Heart right ventricle (tissue), 16 donors: Measurements from ENCODE around the gene MEGF11. TPM values are rescaled to one million over a fixed set of nuclear protein-coding genes. Genes with fewer than 3 reads are reported as not detected.

Experiments used
- ATAC-seq, 8 donors: fragments of 200-7000 bp; cut with Tn5 transposase; one replicate each; pipeline ENCODE4 v1.9.1; 2020; ENCODE audit warnings: mild to moderate bottlenecking in 8 of 8, moderate library complexity in 8 of 8, moderate number of reproducible peaks in 1 of 8
- DNase-seq, 2 donors: peaks; one replicate each; pipeline ENCODE4 v3.0.0-alpha.2; 2020
- H3K27ac ChIP-seq, 10 donors: fragments of 200-600 bp; sonication (generic) in 2 of 10; one replicate each; pipeline versions ENCODE4 v1.5.0 to v1.8.0; 2020 to 2022; ENCODE audit warnings: mild to moderate bottlenecking in 3 of 10
- H3K27me3 ChIP-seq, 7 donors: fragments of 200-600 bp; one replicate each; pipeline ENCODE4 v1.8.0; 2021 to 2022; ENCODE audit warnings: mild to moderate bottlenecking in 2 of 7
- H3K36me3 ChIP-seq, 9 donors: fragments of 200-600 bp; sonication (generic) in 1 of 9; one replicate each; pipeline versions ENCODE4 v1.5.0 to v1.8.0; 2020 to 2022; ENCODE audit warnings: mild to moderate bottlenecking in 2 of 9
- H3K4me1 ChIP-seq, 9 donors: fragments of 200-600 bp; sonication (generic) in 1 of 9; one replicate each; pipeline versions ENCODE4 v1.5.0 to v1.8.0; 2020 to 2022; ENCODE audit warnings: mild to moderate bottlenecking in 4 of 9
- H3K4me3 ChIP-seq, 10 donors: fragments of 200-600 bp; sonication (generic) in 2 of 10; one replicate each; pipeline versions ENCODE4 v1.5.0 to v1.8.0; 2020 to 2022; ENCODE audit warnings: mild to moderate bottlenecking in 7 of 10, moderate library complexity in 2 of 10
- H3K9me3 ChIP-seq, 11 donors: fragments of 200-600 bp in 10 of 11; sonication (generic) in 2 of 11; one replicate each; pipeline versions ENCODE4 v1.5.0 to v1.8.0; 2013 to 2022; ENCODE audit warnings: mild to moderate bottlenecking in 2 of 11, control low read depth in 1 of 11, moderate library complexity in 1 of 11
- WGBS, 2 donors: extraction: QIAGEN DNeasy Blood & Tissue Kit; methylation state at CpG; one replicate each; pipeline ENCODE4 v1.1.7; 2013; ENCODE audit warnings: inconsistent platforms in 1 of 2; 5-methylcytosine and 5-hydroxymethylcytosine counted together
- intact Hi-C, 10 donors: fragments of 100-400 bp; cut with DNase I; formaldehyde crosslinking; loops; one replicate each; pipeline versions ENCODE4 v1.11.1 to v1.14.2; 2022
- polyA plus RNA-seq, 2 donors: library from polyadenylated mRNA; stranded (reverse); fragments of 200-250 nt; gene quantifications; one replicate each; pipeline ENCODE4 v1.2.3, GENCODE V29; 2013
- total RNA-seq, 10 donors: library from RNA; stranded (reverse); fragmentation: NEBNext Ultra II Directional in 3 of 10; extraction: Animal tissue kit (Norgen Biotek cat#: 25700) in 3 of 10; gene quantifications; one replicate each; pipeline versions ENCODE4 v1.2.1 to v1.2.4, GENCODE V29; 2021 to 2023
- TF ChIP-seq, protein P1 (sequence below), 9 donors: fragments of 200-600 bp; sonication (generic) in 2 of 9; IDR thresholded peaks; one replicate each; pipeline versions ENCODE4 v1.5.0 to v1.8.0; 2021 to 2022; ENCODE audit warnings: antibody characterized with exemption in 9 of 9, mild to moderate bottlenecking in 5 of 9, moderate library complexity in 1 of 9
- donor health status: Arrhythmogenic right ventricular cardiomyopathy.
- donor health status: ischemic (EF 13 %, LVEDD 7.1; RV severe dilation, severe dysfunction).
- donor health status: healthy with polysubstance abuse.
- donor health status: DM: no; HTN: yes; CAD: no.
- donor health status: DM: no; HTN: no; CAD: no.
- donor health status: ischemic (EF 25% LVEDD 6.9; RV normal size, moderate dysfunction).
- donor health status: ischemic (EF 25% LVEDD 5.7; RV mildly dilated, moderate dysfunction).
- donor health status: healthy.
- donor health status: DM: yes; HTN: yes; CAD: no.
- donor health status: Ischemic cardiomyopathy.
- donor health status: ischemic (EF 35%, LVEDD 5.7; RV mildly dilated, moderate dysfunction).
- donor health status: nonischemic (EF 11% LVEDD 7.7; RV severe dilation, severe dysfunction).
- donor health status: DM: yes; HTN: yes; CAD: no.
- donor health status: PGD.
- donor health status: ischemic (EF 29% LVEDD 5.4; RV normal size, mild dysfunction).
- donor health status: nonischemic (EF 23%, LVEDD 6.1; RV moderate dilation, normal function).

The MEGF11 gene
- total and polyA plus RNA-seq, 12 donors = 0.03 TPM; not detected in 11

- intact Hi-C loops = loop anchor here in 1 of 10 donors (10.0 kb wide), 1 partner anchor 157 kb away; no protein-coding TSS in a partner anchor
- H3K9me3 ChIP-seq = no peaks in the 10 kb centered on the region
- DNase-seq = no peak
These were observed 125.4 kb downstream of the MEGF11 start for GRCh38 chr15:66128116-66128680.

GRCh38 chr15:66126456-66126855 is 127.1 kb downstream of the MEGF11 start:
- no peak for DNase-seq
- no peaks in the 10 kb centered on the region for H3K4me1 ChIP-seq
- no peaks in the 10 kb centered on the region for H3K36me3 ChIP-seq
- intact Hi-C loops = loop anchor here in 1 of 10 donors (10.0 kb wide), 1 partner anchor 158 kb away; no protein-coding TSS in a partner anchor
- H3K9me3 ChIP-seq = no peaks in the 10 kb centered on the region
- no peak for ATAC-seq
- no peak overlapping the region for H3K4me3 ChIP-seq
- 50 to 59% methylated on average over 5 of the region's 5 CpGs for WGBS, 2 donors
- peaks cover 0 to 63% (median 54%) of the 10 kb centered on the region in 7 donors for H3K27me3 ChIP-seq
- TF ChIP-seq, protein P1, sequence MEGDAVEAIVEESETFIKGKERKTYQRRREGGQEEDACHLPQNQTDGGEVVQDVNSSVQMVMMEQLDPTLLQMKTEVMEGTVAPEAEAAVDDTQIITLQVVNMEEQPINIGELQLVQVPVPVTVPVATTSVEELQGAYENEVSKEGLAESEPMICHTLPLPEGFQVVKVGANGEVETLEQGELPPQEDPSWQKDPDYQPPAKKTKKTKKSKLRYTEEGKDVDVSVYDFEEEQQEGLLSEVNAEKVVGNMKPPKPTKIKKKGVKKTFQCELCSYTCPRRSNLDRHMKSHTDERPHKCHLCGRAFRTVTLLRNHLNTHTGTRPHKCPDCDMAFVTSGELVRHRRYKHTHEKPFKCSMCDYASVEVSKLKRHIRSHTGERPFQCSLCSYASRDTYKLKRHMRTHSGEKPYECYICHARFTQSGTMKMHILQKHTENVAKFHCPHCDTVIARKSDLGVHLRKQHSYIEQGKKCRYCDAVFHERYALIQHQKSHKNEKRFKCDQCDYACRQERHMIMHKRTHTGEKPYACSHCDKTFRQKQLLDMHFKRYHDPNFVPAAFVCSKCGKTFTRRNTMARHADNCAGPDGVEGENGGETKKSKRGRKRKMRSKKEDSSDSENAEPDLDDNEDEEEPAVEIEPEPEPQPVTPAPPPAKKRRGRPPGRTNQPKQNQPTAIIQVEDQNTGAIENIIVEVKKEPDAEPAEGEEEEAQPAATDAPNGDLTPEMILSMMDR (IDR thresholded peaks at IDR 0.05) = no peak
- H3K27ac ChIP-seq = no peak overlapping the region

More at GRCh38 chr15:66128116-66128680, 125.4 kb downstream of the MEGF11 start:
- no peaks in the 10 kb centered on the region for H3K36me3 ChIP-seq
- TF ChIP-seq, protein P1 (IDR thresholded peaks at IDR 0.05) = no peak
- H3K27me3 ChIP-seq = peaks cover 0 to 63% (median 50%) of the 10 kb centered on the region in 7 donors
- H3K27ac ChIP-seq = no peak overlapping the region
- no peak overlapping the region for H3K4me3 ChIP-seq
- peaks cover 0 to 6% (median 0%) of the 10 kb centered on the region in 9 donors for H3K4me1 ChIP-seq
- WGBS, 2 donors = 74 to 77% methylated on average over 8 of the region's 8 CpGs
- no peak for ATAC-seq

DNA sequence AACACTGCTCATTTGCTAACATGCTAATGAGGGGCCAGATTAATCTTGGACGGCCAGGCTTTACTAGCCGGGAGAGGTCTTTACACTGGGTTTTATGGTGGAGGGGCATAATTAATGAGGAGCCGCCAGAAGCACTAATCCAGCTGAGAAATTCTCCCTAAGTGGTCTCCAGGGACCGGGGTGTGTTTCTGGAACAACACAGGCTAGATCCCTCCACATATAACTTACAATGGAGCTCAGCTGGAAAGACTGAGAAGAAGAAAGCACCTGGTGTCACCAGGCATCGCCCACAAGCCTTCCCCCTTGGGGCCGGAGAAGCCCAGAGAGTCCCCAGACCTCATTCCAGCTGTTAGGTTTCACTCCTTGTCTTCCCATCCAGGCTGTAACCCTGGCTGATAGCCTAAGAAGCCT is 127.5 kb downstream of the MEGF11 start:
- TF ChIP-seq, protein P1 (IDR thresholded peaks at IDR 0.05) = no peak
- H3K4me3 ChIP-seq = no peak overlapping the region
- DNase-seq (no peak), ATAC-seq (no peak)
- H3K9me3 ChIP-seq = no peaks in the 10 kb centered on the region
- WGBS, 2 donors = 50 to 69% methylated on average over 6 of the region's 6 CpGs
- H3K36me3 ChIP-seq = no peaks in the 10 kb centered on the region
- no peaks in the 10 kb centered on the region for H3K4me1 ChIP-seq
- intact Hi-C loops = loop anchor here in 1 of 10 donors (10.0 kb wide), 1 partner anchor 159 kb away; no protein-coding TSS in a partner anchor
- peaks cover 0 to 63% (median 54%) of the 10 kb centered on the region in 7 donors for H3K27me3 ChIP-seq
- H3K27ac ChIP-seq = no peak overlapping the region

DNA sequence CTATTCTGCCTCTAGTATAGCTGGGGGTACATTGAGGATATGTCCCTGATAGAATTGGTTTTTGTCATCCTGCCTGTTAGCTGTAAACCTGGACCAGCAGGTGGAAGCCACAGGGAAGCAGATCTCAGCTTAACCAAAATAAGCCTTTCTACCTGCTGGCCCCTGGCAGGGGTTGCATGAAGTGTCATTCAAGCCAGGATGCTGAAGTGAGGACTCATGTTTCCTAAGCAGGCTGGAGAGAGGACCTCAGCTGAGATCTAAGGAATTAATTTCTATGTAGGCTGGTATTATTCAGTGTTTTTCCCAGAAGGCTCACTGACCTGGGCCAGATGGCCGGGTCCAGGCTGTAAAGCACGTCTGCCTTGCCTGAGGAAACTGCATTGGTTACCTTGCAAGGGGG is 128.9 kb downstream of the MEGF11 start:
- H3K27ac ChIP-seq = no peak overlapping the region
- TF ChIP-seq, protein P1 (IDR thresholded peaks at IDR 0.05) = no peak
- WGBS, 2 donors = 75 to 94% methylated on average over 2 of the region's 2 CpGs
- H3K9me3 ChIP-seq = no peaks in the 10 kb centered on the region
- no peak for ATAC-seq
- peaks cover 0 to 57% (median 49%) of the 10 kb centered on the region in 7 donors for H3K27me3 ChIP-seq
- DNase-seq = no peak
- H3K4me3 ChIP-seq = no peak overlapping the region
- H3K36me3 ChIP-seq = no peaks in the 10 kb centered on the region
- intact Hi-C loops = loop anchor here in 1 of 10 donors (10.0 kb wide), 1 partner anchor 160 kb away; no protein-coding TSS in a partner anchor
- H3K4me1 ChIP-seq = no peaks in the 10 kb centered on the region
